ENCODE results near the gene GJA8. TPM values are rescaled to one million over a fixed set of nuclear protein-coding genes. Genes with fewer than 3 reads are reported as not detected.

Gene GJA8
- total and polyA plus RNA-seq, 7 donors = not detected

- H3K36me3 ChIP-seq (ENCODE audit: insufficient read depth in 1 of 2, low read depth in 1 of 2) = no peaks in the 10 kb centered on the region
- intact Hi-C loops (cut with DNase I) = no loop called here
Observed at GRCh38 chr1:147879911-147880310, 22.7 kb upstream of the GJA8 start.

DNA sequence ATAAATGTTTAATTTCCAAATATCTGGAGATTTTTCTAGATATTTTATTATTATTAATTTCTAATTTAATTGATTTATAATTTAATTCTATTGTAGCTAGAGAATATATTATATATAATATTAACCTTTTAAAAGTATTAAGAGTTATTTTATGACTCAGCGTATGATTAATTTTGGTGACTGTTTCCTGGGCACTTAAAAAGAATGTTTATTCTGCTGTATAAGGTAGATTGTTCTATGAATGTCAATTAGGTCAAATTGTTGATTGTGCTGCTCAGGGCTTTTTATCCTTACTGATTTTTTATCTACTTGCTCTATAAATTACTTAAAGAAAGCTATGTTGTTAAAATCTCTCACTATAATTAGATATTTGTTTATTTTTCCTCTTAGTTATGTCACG lies 20.1 kb upstream of the GJA8 start:
- ATAC-seq (no peak), DNase-seq (no peak)
- no peaks in the 10 kb centered on the region for H3K9me3 ChIP-seq
- WGBS, 3 donors = 53 to 61% (median 58%) methylated on average over 2 of the region's 2 CpGs
- TF ChIP-seq, protein P1, sequence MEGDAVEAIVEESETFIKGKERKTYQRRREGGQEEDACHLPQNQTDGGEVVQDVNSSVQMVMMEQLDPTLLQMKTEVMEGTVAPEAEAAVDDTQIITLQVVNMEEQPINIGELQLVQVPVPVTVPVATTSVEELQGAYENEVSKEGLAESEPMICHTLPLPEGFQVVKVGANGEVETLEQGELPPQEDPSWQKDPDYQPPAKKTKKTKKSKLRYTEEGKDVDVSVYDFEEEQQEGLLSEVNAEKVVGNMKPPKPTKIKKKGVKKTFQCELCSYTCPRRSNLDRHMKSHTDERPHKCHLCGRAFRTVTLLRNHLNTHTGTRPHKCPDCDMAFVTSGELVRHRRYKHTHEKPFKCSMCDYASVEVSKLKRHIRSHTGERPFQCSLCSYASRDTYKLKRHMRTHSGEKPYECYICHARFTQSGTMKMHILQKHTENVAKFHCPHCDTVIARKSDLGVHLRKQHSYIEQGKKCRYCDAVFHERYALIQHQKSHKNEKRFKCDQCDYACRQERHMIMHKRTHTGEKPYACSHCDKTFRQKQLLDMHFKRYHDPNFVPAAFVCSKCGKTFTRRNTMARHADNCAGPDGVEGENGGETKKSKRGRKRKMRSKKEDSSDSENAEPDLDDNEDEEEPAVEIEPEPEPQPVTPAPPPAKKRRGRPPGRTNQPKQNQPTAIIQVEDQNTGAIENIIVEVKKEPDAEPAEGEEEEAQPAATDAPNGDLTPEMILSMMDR (IDR thresholded peaks at IDR 0.05) = no peak
- no peaks in the 10 kb centered on the region for H3K36me3 ChIP-seq (ENCODE audit: insufficient read depth in 1 of 2, low read depth in 1 of 2)
- no peak overlapping the region for H3K4me3 ChIP-seq
- no peaks in the 10 kb centered on the region for H3K27me3 ChIP-seq (ENCODE audit: insufficient read depth in 3 of 3, low read length in 2 of 3)
- intact Hi-C loops (cut with DNase I) = no loop called here
- peaks cover 4% of the 10 kb centered on the region for H3K4me1 ChIP-seq
- H3K27ac ChIP-seq = no peak overlapping the region

More at GRCh38 chr1:147879911-147880310, 22.7 kb upstream of the GJA8 start:
- DNase-seq = no peak
- TF ChIP-seq, protein P1 (IDR thresholded peaks at IDR 0.05) = no peak
- H3K27me3 ChIP-seq (ENCODE audit: insufficient read depth in 3 of 3, low read length in 2 of 3) = no peaks in the 10 kb centered on the region
- no peak overlapping the region for H3K4me3 ChIP-seq
- H3K4me1 ChIP-seq = peaks cover 4% of the 10 kb centered on the region
- no peaks in the 10 kb centered on the region for H3K9me3 ChIP-seq
- no peak for ATAC-seq
- H3K27ac ChIP-seq = no peak overlapping the region

GRCh38 chr1:147890177-147890790 lies 12.3 kb upstream of the GJA8 start:
- peak in 1 of 4 donors; percentile 39 for ATAC-seq
- H3K27me3 ChIP-seq (ENCODE audit: insufficient read depth in 3 of 3, low read length in 2 of 3) = no peaks in the 10 kb centered on the region
- no peaks in the 10 kb centered on the region for H3K4me1 ChIP-seq
- 12 to 16% (median 13%) methylated on average over 12 of the region's 12 CpGs for WGBS, 3 donors
- no peaks in the 10 kb centered on the region for H3K36me3 ChIP-seq (ENCODE audit: insufficient read depth in 1 of 2, low read depth in 1 of 2)
- intact Hi-C loops (cut with DNase I) = loop anchor here (1.0 to 10.0 kb wide), 5 partner anchors 165 to 615 kb away; no protein-coding TSS in a partner anchor
- TF ChIP-seq, protein P1 (IDR thresholded peaks at IDR 0.05) = peak; percentile 38
- no peak overlapping the region for H3K4me3 ChIP-seq
- DNase-seq = peak; percentile 46 to 68
- H3K27ac ChIP-seq = no peak overlapping the region
- no peaks in the 10 kb centered on the region for H3K9me3 ChIP-seq

DNA sequence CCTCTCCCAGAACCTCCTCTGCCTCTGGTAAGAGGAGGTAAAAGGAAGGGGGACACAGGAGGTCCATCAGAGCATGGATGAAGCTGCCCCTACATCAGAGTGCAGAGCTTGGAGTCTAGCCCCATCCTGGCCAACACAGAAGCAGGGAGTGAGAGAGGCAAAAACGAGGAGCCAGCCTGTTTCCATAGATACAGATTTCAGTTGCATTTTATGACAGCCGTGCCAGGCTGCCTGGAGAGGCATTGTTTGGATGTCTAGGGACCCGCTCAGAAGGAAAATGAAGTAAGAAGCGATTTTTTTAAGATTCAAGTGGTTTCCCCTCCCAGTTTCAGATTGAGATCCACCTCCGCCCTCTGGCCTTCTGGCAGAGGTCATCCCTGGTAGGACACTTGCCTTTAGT lies 11.5 kb upstream of the GJA8 start:
- H3K27me3 ChIP-seq (ENCODE audit: insufficient read depth in 3 of 3, low read length in 2 of 3) = no peaks in the 10 kb centered on the region
- no peak overlapping the region for H3K4me3 ChIP-seq
- DNase-seq = no peak
- TF ChIP-seq, protein P1 (IDR thresholded peaks at IDR 0.05) = no peak
- ATAC-seq = no peak
- no peaks in the 10 kb centered on the region for H3K36me3 ChIP-seq (ENCODE audit: insufficient read depth in 1 of 2, low read depth in 1 of 2)
- 75 to 80% (median 76%) methylated on average over 5 of the region's 5 CpGs for WGBS, 3 donors
- no peaks in the 10 kb centered on the region for H3K9me3 ChIP-seq
- intact Hi-C loops (cut with DNase I) = loop anchor here (2.0 to 10.0 kb wide), 4 partner anchors 166 to 616 kb away; no protein-coding TSS in a partner anchor
- H3K27ac ChIP-seq = no peak overlapping the region
- H3K4me1 ChIP-seq = no peaks in the 10 kb centered on the region

DNA sequence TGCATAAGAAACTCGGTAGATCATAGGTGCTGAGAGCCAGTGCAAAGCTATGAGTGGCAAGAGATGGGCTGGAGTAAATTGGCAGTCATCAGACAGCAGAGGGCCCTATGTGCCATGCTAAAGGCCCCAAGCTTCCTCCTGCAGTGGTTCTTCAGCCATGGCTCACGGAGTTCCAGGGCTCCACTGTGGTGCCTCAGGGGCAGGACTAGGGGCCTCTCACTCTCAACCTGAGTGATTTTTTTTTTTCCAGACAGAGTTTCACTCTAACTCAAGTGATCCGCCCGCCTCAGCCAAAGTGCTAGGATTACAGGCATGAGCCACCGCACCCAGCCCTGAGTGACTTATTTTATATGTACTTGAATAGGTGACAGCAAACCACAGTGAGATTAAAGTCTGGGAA lies 10.4 kb upstream of the GJA8 start:
- WGBS, 3 donors = 64 to 83% (median 65%) methylated on average over 5 of the region's 5 CpGs
- Histone ChIP-seq H3K27ac (no peak overlapping the region), H3K4me1 (no peaks in the 10 kb centered on the region), H3K27me3 (ENCODE audit: insufficient read depth in 3 of 3, low read length in 2 of 3) (no peaks in the 10 kb centered on the region), H3K4me3 (no peak overlapping the region), H3K9me3 (no peaks in the 10 kb centered on the region), H3K36me3 (ENCODE audit: insufficient read depth in 1 of 2, low read depth in 1 of 2) (no peaks in the 10 kb centered on the region)
- intact Hi-C loops (cut with DNase I) = loop anchor here (2.0 to 10.0 kb wide), 4 partner anchors 170 to 617 kb away; no protein-coding TSS in a partner anchor
- DNase-seq (no peak), ATAC-seq (peak in 1 of 4 donors; percentile 33)
- TF ChIP-seq, protein P1 (IDR thresholded peaks at IDR 0.05) = no peak

Measured in psoas muscle (tissue), 8 donors.